Neuron (in vitro differentiated cells): ENCODE measurements around the gene SLC30A4.
A peak's percentile ranks its signal among the peaks of the same experiment; 100 is the strongest.

Experiments
- H2AFZ ChIP-seq: one replicate; pipeline ENCODE4 v1.6.1; 2013; ENCODE audit warnings: low read depth, mild to moderate bottlenecking, inconsistent platforms, low read length, moderate library complexity
- H3K27me3 ChIP-seq: one replicate; pipeline ENCODE4 v1.6.1; 2013; ENCODE audit warnings: low read length; ENCODE audit not compliant: insufficient read depth
- H3K36me3 ChIP-seq: one replicate; pipeline ENCODE4 v1.6.1; 2013; ENCODE audit warnings: low read length; ENCODE audit not compliant: insufficient read depth
- H3K4me1 ChIP-seq: one replicate; pipeline ENCODE4 v1.6.1; 2013; ENCODE audit warnings: low read length; ENCODE audit not compliant: insufficient read depth
- H3K4me3 ChIP-seq: 2 replicates; pipeline ENCODE4 v1.5.1; 2013; ENCODE audit warnings: mild to moderate bottlenecking, low read length, moderate library complexity
- H3K9me3 ChIP-seq: one replicate; pipeline ENCODE4 v1.6.1; 2013; ENCODE audit warnings: low read length

SLC30A4 gene

DNA sequence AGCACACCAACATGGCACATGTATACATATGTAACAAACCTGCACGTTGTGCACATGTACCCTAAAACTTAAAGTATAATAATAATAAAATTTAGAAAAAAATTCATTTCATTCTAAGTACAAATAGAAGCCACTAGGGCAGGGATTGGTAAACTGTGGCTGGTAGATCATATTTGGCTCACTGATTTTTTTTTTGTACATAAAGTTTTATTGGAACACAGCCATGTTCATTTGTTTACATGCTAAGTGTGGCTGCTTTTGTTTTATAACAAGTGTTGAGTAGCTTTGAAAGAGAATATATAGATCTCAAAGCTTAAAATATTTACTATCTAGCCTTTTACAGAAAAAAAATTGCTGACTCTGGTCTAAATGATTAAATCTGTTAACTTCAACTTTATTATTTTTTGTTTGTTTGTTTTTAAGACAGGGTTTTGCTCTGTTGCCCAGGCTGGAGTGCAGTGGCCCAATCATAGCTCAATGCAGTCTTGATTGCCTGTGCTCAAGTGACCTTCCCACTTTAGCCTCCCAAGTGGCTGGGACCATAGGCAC is 32.8 kb downstream of the SLC30A4 start:
- Histone ChIP-seq H3K4me1 (no peaks in the 10 kb centered on the region), H3K27me3 (no peaks in the 10 kb centered on the region), H3K9me3 (no peaks in the 10 kb centered on the region), H3K4me3 (no peak overlapping the region), H3K36me3 (no peaks in the 10 kb centered on the region), H2AFZ (no peak overlapping the region)

DNA sequence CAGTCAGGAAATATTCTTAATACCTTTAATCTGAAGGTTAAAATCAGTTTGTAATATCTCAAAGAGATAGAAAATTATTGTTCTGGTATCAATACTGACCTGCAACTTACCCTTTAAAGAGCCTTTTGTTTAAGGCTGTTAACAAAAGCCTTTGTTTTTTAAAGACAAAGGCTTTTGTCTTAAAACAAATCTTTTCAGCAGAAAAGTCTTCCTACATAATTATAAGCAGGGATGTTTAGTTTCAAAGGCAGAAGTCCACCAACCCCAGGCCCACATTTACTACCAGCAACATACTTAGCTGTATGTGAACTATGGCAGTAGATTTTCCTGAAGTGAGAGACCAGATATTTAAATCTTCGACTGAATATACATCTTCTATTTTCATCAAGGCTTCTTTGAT is 36.2 kb downstream of the SLC30A4 start:
- Histone ChIP-seq H3K4me3 (no peak overlapping the region), H3K4me1 (peaks cover 1% of the 10 kb centered on the region), H3K9me3 (no peaks in the 10 kb centered on the region), H3K27me3 (no peaks in the 10 kb centered on the region), H2AFZ (no peak overlapping the region), H3K36me3 (no peaks in the 10 kb centered on the region)

DNA sequence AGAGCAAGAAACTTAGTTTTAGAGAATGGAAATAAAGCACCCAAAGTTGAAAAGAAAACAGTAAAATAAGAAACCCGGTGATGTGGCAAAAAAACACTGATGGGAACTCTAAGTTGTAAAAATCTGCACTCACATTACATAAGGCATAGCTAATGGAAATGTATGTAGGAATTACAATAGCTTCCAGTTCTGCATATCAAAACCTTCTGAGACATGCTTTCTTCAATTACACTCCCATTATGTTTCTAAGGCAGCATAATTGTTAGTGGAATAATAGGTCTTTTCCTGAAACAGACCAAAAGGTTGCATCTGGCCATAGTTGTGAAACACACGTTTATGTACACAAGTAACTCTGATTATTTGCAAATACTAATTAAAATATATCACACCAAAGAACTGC is 41.4 kb downstream of the SLC30A4 start:
- no peak overlapping the region for H2AFZ ChIP-seq
- H3K27me3 ChIP-seq, result no peaks in the 10 kb centered on the region
- H3K9me3 ChIP-seq, result no peaks in the 10 kb centered on the region
- no peaks in the 10 kb centered on the region for H3K36me3 ChIP-seq
- peaks cover 6% of the 10 kb centered on the region for H3K4me1 ChIP-seq
- no peak overlapping the region for H3K4me3 ChIP-seq

DNA sequence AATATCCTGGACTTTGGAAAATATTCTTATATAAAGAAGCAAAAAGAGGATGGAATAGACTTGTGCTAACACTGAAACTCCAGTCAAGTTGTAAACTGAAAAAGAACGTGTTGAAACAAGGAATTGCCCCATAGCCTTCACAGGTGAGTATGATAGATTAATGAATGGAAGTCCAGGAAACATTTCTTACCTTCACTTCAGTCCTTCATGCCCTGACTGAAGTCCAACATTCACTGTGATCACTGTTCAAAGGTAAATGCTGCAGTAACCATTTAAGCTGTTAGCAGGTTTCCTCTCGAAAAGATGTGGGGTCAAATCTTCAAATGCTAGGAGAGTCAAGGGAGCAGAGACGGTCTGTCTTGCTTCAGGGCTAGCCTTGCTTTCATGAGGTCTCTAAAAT is 46.1 kb downstream of the SLC30A4 start:
- H2AFZ ChIP-seq, result no peak overlapping the region
- H3K27me3 ChIP-seq, result peaks cover 12% of the 10 kb centered on the region
- H3K4me3 ChIP-seq, result no peak overlapping the region
- H3K36me3 ChIP-seq, result no peaks in the 10 kb centered on the region
- H3K4me1 ChIP-seq, result peaks cover 6% of the 10 kb centered on the region
- no peaks in the 10 kb centered on the region for H3K9me3 ChIP-seq

DNA sequence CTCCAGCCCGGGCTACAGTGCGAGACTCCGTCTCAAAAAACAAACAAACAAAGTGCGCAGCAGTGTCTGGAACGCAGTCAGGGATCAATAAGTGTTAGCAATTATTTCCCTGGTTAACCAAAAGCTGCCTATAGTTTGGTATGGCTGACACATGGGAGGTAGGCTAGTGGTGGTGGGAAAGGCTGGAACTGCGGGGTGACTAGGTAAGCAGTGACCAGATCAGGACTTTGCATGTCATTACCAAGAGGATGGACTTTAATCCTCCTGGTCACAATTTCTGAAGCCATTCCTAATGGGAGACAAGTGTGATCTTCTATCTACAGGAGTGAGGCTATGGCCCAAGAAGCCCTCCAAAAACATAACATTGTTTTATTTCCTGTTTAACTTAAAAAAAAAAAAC is 47.8 kb downstream of the SLC30A4 start:
- no peak overlapping the region for H3K4me3 ChIP-seq
- H3K4me1 ChIP-seq, result no peaks in the 10 kb centered on the region
- no peaks in the 10 kb centered on the region for H3K9me3 ChIP-seq
- peaks cover 20% of the 10 kb centered on the region for H3K27me3 ChIP-seq
- H2AFZ ChIP-seq, result no peak overlapping the region
- H3K36me3 ChIP-seq, result no peaks in the 10 kb centered on the region

DNA sequence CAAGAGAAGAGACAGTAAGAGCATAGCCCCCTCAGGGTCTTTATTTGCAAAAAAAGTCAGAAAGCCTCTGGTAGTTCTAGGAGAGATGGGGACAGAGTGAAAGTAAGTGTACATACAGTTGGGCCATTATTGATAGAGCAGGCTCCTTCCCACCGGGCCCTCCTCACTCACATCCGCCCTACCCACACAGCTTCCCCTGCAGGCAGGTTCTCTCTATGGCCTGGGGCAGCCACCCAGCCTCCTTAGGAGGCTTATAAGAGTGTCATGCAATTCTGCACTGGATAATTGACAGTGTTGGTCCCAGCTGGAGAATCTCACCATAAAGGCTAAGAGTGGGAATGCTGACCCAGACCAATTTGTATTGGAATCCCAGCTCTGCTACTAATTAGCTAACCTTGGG is 49.5 kb downstream of the SLC30A4 start:
- Histone ChIP-seq H3K9me3 (no peaks in the 10 kb centered on the region), H2AFZ (no peak overlapping the region), H3K4me1 (no peaks in the 10 kb centered on the region), H3K27me3 (peaks cover 35% of the 10 kb centered on the region), H3K4me3 (no peak overlapping the region), H3K36me3 (no peaks in the 10 kb centered on the region)

DNA sequence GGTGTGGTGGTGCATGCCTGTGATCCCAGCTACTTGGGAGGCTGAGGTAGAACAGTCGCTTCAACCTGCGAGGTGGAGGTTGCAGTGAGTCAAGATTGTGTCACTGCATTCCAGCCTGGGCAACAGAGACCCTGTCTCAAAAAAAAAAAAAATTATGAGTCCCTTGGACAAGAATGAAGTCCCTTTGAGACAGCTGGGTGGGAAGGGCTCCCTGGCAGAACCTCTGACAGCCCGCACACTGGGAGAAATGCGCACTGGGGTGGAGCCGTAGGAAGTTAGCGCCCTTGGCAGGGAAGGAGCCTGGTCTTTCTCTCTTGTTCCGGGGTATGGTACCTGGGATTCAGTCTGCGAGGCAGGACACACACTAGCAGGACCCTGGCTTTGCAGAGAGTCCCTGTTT is 51.4 kb downstream of the SLC30A4 start:
- no peak overlapping the region for H2AFZ ChIP-seq
- H3K4me3 ChIP-seq, result no peak overlapping the region
- peaks cover 36% of the 10 kb centered on the region for H3K27me3 ChIP-seq
- H3K36me3 ChIP-seq, result no peaks in the 10 kb centered on the region
- H3K4me1 ChIP-seq, result no peaks in the 10 kb centered on the region
- no peaks in the 10 kb centered on the region for H3K9me3 ChIP-seq

DNA sequence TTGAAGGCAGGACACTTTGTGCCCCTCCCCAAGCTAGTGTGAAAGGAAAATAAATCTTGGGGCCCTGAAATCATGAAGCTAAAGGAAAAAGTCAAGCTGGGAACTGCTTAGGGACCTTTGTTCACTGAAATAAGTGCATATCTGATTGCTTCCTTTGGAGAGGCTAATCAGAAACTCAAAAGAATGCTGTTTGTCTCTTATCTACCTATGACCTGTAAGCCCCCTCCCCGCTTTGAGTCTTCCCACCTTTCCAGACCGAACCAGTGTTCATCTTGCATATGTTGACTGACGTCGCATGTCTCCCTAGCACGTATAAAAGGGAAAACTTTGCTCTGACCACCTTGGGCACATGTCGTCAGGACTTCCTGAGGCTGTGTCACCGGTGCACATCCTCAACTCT is 53.1 kb downstream of the SLC30A4 start:
- Histone ChIP-seq H3K36me3 (no peaks in the 10 kb centered on the region), H3K9me3 (no peaks in the 10 kb centered on the region), H2AFZ (no peak overlapping the region), H3K4me1 (no peaks in the 10 kb centered on the region), H3K4me3 (no peak overlapping the region), H3K27me3 (peaks cover 39% of the 10 kb centered on the region)

DNA sequence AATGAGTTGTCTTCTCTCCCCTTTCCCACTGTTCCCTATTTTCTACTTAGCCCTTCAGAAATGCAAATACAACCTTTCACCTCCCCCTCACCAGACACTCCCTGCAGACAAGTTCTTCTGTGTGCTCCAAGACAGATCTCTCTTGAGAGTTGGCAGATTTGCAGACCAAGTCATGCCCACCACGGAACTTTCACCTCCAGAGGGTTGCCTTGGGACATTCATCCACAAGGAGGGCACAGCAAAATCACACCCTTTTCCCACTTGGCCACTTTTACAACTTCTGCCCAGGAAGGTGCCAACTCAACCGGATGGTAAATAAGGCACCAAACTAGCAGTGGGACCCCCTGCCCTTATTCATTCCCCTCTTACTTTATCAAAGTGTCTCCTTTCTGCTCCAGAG is 53.5 kb downstream of the SLC30A4 start:
- H2AFZ ChIP-seq, result no peak overlapping the region
- no peak overlapping the region for H3K4me3 ChIP-seq
- no peaks in the 10 kb centered on the region for H3K9me3 ChIP-seq
- H3K36me3 ChIP-seq, result no peaks in the 10 kb centered on the region
- peaks cover 39% of the 10 kb centered on the region for H3K27me3 ChIP-seq
- no peaks in the 10 kb centered on the region for H3K4me1 ChIP-seq

DNA sequence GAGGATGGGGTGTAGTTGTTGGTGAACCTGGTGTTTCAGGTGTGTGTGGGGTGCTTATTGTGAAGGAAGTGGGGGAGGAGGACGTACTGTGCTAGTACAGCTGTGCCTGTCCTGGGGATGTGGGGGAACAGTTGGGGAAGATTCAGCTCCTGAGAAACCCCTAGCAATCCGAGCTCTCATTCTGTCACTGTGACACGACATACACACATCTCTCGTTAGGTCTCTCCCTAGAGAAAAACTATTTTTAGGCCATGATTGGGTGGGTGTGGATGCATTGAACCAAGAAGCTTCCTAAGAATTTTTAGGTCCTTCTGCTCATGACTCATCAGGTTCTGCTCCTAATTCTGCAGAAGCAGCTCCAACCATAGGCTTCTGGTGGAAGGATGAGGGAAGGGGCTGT is 54.3 kb downstream of the SLC30A4 start:
- no peaks in the 10 kb centered on the region for H3K4me1 ChIP-seq
- H3K9me3 ChIP-seq, result no peaks in the 10 kb centered on the region
- H3K27me3 ChIP-seq, result peaks cover 38% of the 10 kb centered on the region
- no peaks in the 10 kb centered on the region for H3K36me3 ChIP-seq
- H3K4me3 ChIP-seq, result no peak overlapping the region
- H2AFZ ChIP-seq, result no peak overlapping the region

DNA sequence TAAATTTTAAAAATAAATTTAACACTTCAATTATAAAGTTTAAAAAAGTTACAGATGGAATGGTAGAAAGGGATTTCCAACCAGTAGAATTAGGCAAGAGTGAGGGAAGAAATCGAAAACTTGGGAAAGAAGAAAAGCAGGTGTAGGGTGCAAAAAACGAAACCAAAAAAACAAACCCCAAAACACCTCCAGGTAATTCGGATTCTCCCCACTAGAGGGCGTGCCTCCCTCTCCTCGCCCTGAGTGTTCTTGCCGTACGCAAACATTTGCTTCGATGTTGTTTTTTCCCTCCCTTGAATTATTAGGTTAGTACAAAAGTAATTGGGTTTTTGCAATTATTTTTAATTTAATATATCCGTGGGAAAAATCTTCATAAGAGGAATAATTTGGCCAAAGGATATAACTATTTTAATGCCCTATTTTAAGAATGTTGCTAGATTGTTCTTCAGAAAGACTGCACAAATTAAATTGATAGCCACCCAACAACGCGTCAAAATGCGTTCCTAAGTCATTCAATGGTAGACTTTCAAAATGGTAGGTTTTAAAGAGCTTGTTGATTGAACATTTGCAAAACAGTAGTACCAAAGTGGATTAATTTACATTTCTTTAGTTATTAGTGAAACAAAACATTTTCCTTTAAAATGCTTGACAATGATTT is 63.7 kb downstream of the SLC30A4 start:
- Histone ChIP-seq H2AFZ (no peak overlapping the region), H3K27me3 (no peaks in the 10 kb centered on the region), H3K9me3 (no peaks in the 10 kb centered on the region), H3K36me3 (no peaks in the 10 kb centered on the region), H3K4me1 (peaks cover 15% of the 10 kb centered on the region), H3K4me3 (peak overlapping the region; percentile 27)

DNA sequence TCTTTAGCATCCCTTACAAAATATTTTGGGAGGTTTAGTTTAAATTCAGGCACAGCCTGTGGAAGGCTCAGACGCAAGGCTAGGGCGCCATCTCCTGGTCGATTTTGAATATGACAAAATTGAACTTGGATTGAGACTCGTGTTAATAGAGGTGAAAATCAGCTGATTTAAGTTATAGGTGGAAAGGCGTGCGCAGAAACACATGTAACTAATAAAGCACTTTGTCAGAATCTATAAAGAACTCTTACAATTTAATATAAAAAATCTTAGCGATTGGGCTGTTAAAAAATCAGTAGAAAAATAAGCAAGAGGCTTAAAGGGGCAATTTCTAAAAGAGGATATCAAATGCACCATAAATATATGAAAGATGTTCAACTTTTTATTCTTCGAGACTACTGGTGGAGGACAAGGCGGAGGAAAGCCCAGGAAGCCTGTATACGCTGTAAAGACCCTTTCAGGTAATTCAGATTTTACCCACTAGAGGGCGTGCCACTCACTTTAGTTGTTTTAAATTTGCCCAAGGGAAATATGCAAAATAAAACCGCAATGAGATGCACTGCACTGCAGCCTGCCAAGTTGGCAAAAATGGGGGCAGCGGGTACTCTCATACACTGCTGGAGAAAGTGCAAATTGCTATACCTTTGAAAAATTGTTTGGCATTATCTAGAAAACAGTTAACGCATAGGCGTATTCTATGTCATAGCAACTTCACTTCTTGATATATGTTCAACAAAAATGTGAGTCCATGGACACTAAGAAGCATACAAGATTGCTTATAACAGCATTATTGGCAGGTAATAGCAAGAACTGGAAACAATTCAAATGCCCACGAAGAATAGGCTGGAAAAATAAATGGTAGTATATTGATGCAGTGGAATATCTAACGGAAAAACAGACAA is 64.7 kb downstream of the SLC30A4 start:
- Histone ChIP-seq H3K9me3 (no peaks in the 10 kb centered on the region), H3K4me1 (peaks cover 15% of the 10 kb centered on the region), H3K4me3 (peak overlapping the region; percentile 28), H3K27me3 (no peaks in the 10 kb centered on the region), H3K36me3 (no peaks in the 10 kb centered on the region), H2AFZ (no peak overlapping the region)

DNA sequence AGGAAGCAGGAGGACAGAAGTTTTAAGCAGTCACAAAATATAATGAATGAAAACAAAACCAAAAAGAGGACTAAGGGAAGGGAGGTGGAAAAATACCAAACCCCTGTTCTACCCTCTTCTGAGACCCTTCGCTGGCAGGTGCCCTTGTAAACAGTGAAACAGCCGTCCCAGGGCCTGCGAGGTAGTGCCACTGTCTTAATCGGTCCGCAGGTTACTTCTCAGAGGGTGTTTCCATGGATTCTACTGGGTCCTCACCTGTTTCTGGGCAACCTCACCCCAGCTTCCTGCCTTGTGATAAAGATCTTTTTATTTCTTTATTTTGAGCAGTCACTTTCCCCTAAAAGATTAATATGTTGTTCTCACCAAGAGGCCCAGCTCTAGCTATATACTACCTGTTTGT is 65.3 kb downstream of the SLC30A4 start:
- Histone ChIP-seq H2AFZ (no peak overlapping the region), H3K4me3 (no peak overlapping the region), H3K9me3 (no peaks in the 10 kb centered on the region), H3K4me1 (peaks cover 15% of the 10 kb centered on the region), H3K27me3 (no peaks in the 10 kb centered on the region), H3K36me3 (no peaks in the 10 kb centered on the region)
